Measurements from ENCODE around the gene AP2A1. TPM values are rescaled to one million over a fixed set of nuclear protein-coding genes. Genes with fewer than 3 reads are reported as not detected.
"Not testable (repeated sequence)": the region's sequence is repeated elsewhere in the genome, so short reads cannot be mapped to it uniquely, and the experiment has no call there.

AP2A1 gene
- total RNA-seq, 1 donor from 2014 or later = 65.3 TPM

- no peak for DNase-seq (ENCODE audit: low read depth, low spot score)
These were observed 45.7 kb downstream of the AP2A1 start for GRCh38 chr19:49812452-49812996.

GRCh38 chr19:49812997-49813861 lies 46.4 kb downstream of the AP2A1 start, which contains the start of gene FUZ:
Gene FUZ, minus strand, starts transcription at chr19:49813292. Its CDS starts 186 bp downstream, at chr19:49813106.
- DNase-seq (ENCODE audit: low read depth, low spot score) = peak; percentile 98

- DNase-seq (ENCODE audit: low read depth, low spot score) = no peak
These were observed 47.2 kb downstream of the AP2A1 start for GRCh38 chr19:49814010-49814409.

- no peak for DNase-seq (ENCODE audit: low read depth, low spot score)
These were observed 49.8 kb downstream of the AP2A1 start for GRCh38 chr19:49816590-49816989.

GRCh38 chr19:49817964-49818648 lies 51.3 kb downstream of the AP2A1 start, which contains the start of gene MED25:
Gene MED25, plus strand, starts transcription at chr19:49818289. Its CDS starts 53 bp downstream, at chr19:49818342.
- peak; percentile 43 for DNase-seq (ENCODE audit: low read depth, low spot score)

- no peak for DNase-seq (ENCODE audit: low read depth, low spot score)
These were observed 52.0 kb downstream of the AP2A1 start for GRCh38 chr19:49818649-49819370.

- not testable (repeated sequence) for DNase-seq (ENCODE audit: low read depth, low spot score)
These were observed 52.8 kb downstream of the AP2A1 start for GRCh38 chr19:49819452-49820115.

GRCh38 chr19:49820125-49820524 lies 53.3 kb downstream of the AP2A1 start:
- no peak for DNase-seq (ENCODE audit: low read depth, low spot score)

GRCh38 chr19:49823472-49823871 lies 56.7 kb downstream of the AP2A1 start:
- no peak for DNase-seq (ENCODE audit: low read depth, low spot score)

- DNase-seq (ENCODE audit: low read depth, low spot score) = no peak
These were observed 57.9 kb downstream of the AP2A1 start for GRCh38 chr19:49824662-49825061.

- no peak for DNase-seq (ENCODE audit: low read depth, low spot score)
These were observed 60.2 kb downstream of the AP2A1 start for GRCh38 chr19:49827034-49827433.

- DNase-seq (ENCODE audit: low read depth, low spot score) = no peak
These were observed 62.4 kb downstream of the AP2A1 start for GRCh38 chr19:49829200-49829599.

GRCh38 chr19:49829721-49830120 lies 62.9 kb downstream of the AP2A1 start:
- no peak for DNase-seq (ENCODE audit: low read depth, low spot score)

- DNase-seq (ENCODE audit: low read depth, low spot score) = no peak
These were observed 64.0 kb downstream of the AP2A1 start for GRCh38 chr19:49830766-49831165.

GRCh38 chr19:49831592-49831991 lies 64.8 kb downstream of the AP2A1 start:
- no peak for DNase-seq (ENCODE audit: low read depth, low spot score)

- no peak for DNase-seq (ENCODE audit: low read depth, low spot score)
These were observed 65.8 kb downstream of the AP2A1 start for GRCh38 chr19:49832556-49832955.

- DNase-seq (ENCODE audit: low read depth, low spot score) = no peak
These were observed 66.8 kb downstream of the AP2A1 start for GRCh38 chr19:49833599-49833998.

GRCh38 chr19:49835562-49835961 lies 68.8 kb downstream of the AP2A1 start:
- no peak for DNase-seq (ENCODE audit: low read depth, low spot score)

GRCh38 chr19:49836176-49837008 lies 69.6 kb downstream of the AP2A1 start:
- DNase-seq (ENCODE audit: low read depth, low spot score) = no peak

GRCh38 chr19:49837009-49837310 lies 70.2 kb downstream of the AP2A1 start:
- no peak for DNase-seq (ENCODE audit: low read depth, low spot score)
